MM.1S (cell line): ENCODE measurements around the gene PRRC1.

Experiments used
- DNase-seq: peaks from one replicate; pipeline ENCODE4 v3.0.0-alpha.2; 2015
- H2AFZ ChIP-seq: fragments of 300-600 bp; sonication (generic); 2 replicates; pipeline ENCODE4 v1.6.0; 2016; ENCODE audit warnings: antibody characterized with exemption, low read length
- H3F3A ChIP-seq: fragments of 300-600 bp; sonication (generic); 2 replicates; pipeline ENCODE4 v1.6.1; 2016; ENCODE audit warnings: mild to moderate bottlenecking, antibody characterized with exemption, low read length, moderate library complexity, mixed read lengths; ENCODE audit not compliant: insufficient read depth
- H3K27ac ChIP-seq: fragments of 300-600 bp; sonication (generic); 2 replicates; pipeline ENCODE4 v1.5.1; 2016; ENCODE audit warnings: mild to moderate bottlenecking, low read length
- H3K27me3 ChIP-seq: fragments of 300-600 bp; sonication (generic); replicated peaks from 2 replicates; pipeline ENCODE4 v1.6.0; 2016; ENCODE audit warnings: low read length; ENCODE audit not compliant: insufficient read depth
- H3K36me3 ChIP-seq: fragments of 300-600 bp; sonication (generic); replicated peaks from 2 replicates; pipeline ENCODE4 v1.6.1; 2016; ENCODE audit warnings: mild to moderate bottlenecking, low read length, mixed read lengths; ENCODE audit not compliant: insufficient read depth
- H3K4me1 ChIP-seq: fragments of 300-600 bp; sonication (generic); 2 replicates; pipeline ENCODE4 v1.6.1; 2016; ENCODE audit warnings: low read length, mixed read lengths
- H3K4me2 ChIP-seq: fragments of 300-600 bp; sonication (generic); 2 replicates; pipeline ENCODE4 v1.6.0; 2016; ENCODE audit warnings: low read depth, low read length
- H3K4me3 ChIP-seq: fragments of 300-600 bp; sonication (generic); 2 replicates; pipeline ENCODE4 v1.5.1; 2016; ENCODE audit warnings: low read length, mixed read lengths
- H3K79me2 ChIP-seq: fragments of 300-600 bp; sonication (generic); 2 replicates; pipeline ENCODE4 v1.6.1; 2016; ENCODE audit warnings: mixed run types, low read length, mixed read lengths
- H3K9ac ChIP-seq: fragments of 300-600 bp; sonication (generic); 2 replicates; pipeline ENCODE4 v1.6.1; 2016; ENCODE audit warnings: low read length, mixed read lengths
- H3K9me2 ChIP-seq: fragments of 300-600 bp; sonication (generic); replicated peaks from 2 replicates; pipeline ENCODE4 v1.6.1; 2016; ENCODE audit warnings: mild to moderate bottlenecking, low read length, mixed read lengths; ENCODE audit not compliant: insufficient read depth
- H3K9me3 ChIP-seq: fragments of 300-600 bp; sonication (generic); replicated peaks from 2 replicates; pipeline ENCODE4 v1.6.1; 2016; ENCODE audit warnings: mild to moderate bottlenecking, low read length, mixed read lengths; ENCODE audit not compliant: insufficient read depth
- H4K20me1 ChIP-seq: fragments of 300-600 bp; sonication (generic); 2 replicates; pipeline ENCODE4 v1.6.1; 2016; ENCODE audit warnings: mild to moderate bottlenecking, low read length, moderate library complexity, mixed read lengths; ENCODE audit not compliant: insufficient read depth
- CTCF ChIP-seq: fragments of 300-600 bp; sonication (generic); IDR thresholded peaks from 2 replicates; pipeline ENCODE4 v1.5.1; 2016; ENCODE audit warnings: antibody characterized with exemption, low read length, mixed read lengths
- EZH2 ChIP-seq: fragments of 300-600 bp; sonication (generic); optimal IDR thresholded peaks from 2 replicates; pipeline ENCODE3; 2017; ENCODE audit warnings: low read depth, mild to moderate bottlenecking, antibody characterized with exemption, low read length, mixed read lengths
- EZH2phosphoT487 ChIP-seq: fragments of 300-600 bp; sonication (generic); IDR thresholded peaks from 2 replicates; pipeline ENCODE4 v1.6.1; 2018; ENCODE audit warnings: antibody characterized with exemption, low read length

PRRC1 gene

DNA sequence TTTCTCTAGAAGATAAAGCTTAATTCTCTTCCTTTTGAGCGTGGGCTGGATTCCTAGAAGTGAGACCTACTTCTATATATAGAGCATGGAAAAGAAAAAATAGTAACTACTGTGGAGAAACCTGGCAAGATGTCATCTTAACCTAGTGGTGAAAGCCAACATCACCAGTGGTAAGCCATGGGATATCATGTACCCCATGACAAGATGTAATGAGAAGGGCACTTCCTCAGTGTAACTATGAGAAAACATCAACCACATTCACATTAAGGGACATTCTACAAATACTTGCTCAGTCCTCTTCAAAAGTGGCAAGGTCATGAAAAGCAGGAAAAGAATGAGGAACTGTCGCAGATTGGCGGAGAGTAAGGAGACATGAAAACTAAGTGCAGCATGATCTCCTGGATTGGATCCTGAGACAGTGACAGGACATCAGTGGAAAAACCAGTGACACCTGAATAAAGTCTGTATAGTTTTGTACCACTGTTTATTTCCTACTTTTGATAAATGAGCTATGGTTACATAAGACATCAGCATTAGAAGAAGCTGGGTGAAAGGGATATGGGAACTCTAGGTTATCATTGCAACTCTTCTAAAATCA lies 65.4 kb downstream of the PRRC1 start:
- Histone ChIP-seq H3K4me2 (no peak overlapping the region), H3K4me3 (no peak overlapping the region), H2AFZ (no peak overlapping the region), H4K20me1 (no peaks in the 10 kb centered on the region), H3K9ac (no peak overlapping the region), H3K4me1 (no peaks in the 10 kb centered on the region), H3K27me3 (no peaks in the 10 kb centered on the region), H3K79me2 (no peaks in the 10 kb centered on the region), H3K27ac (no peak overlapping the region), H3K9me3 (no peaks in the 10 kb centered on the region), H3F3A (no peaks in the 10 kb centered on the region), H3K9me2 (no peaks in the 10 kb centered on the region), H3K36me3 (no peaks in the 10 kb centered on the region)
- TF ChIP-seq CTCF = no peak
- TF ChIP-seq EZH2phosphoT487 = no peak
- TF ChIP-seq EZH2 = no peak
- DNase-seq = no peak

DNA sequence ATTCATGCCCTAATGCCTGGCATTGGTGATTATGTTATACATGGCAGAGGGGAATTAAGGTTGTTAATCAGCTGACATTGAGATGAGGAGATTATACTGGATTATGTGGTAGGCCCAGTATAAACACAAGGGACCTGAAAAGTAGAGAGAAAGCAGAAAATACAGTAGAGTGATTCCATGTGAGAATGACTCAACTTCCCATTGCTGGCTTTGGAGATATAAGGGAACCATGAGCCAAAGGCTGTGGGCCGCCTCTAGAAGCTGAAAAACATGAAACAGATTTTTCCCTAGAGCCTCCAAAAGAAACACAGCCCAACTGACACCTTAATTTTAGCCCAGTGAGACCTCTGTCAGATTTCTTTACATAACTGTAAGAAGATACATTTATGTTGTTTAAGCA lies 66.4 kb downstream of the PRRC1 start:
- no peak overlapping the region for H3K27ac ChIP-seq

DNA sequence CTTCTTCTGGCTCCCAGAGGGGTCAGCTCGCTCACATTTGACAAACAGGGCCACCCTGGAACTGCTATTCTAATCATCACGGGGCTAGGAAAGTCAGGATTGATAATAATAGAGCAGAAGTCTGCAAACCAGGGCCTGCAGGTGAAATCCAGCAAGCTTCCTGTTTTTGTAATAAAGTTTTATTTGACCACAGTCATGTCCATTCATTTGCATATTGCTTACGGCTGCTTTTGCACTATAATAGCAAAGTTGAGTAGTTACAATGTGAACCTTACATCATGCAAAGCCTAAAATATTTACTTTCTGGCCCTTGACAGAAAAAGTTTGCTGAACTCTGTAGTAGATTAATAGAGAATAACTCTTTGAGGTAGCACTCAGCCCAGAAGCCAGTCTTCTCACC lies 68.2 kb downstream of the PRRC1 start:
- no peak for DNase-seq
- no peaks in the 10 kb centered on the region for H3K9me2 ChIP-seq
- no peaks in the 10 kb centered on the region for H3K27me3 ChIP-seq
- H3K9me3 ChIP-seq = no peaks in the 10 kb centered on the region
- TF ChIP-seq EZH2phosphoT487 (no peak), EZH2 (no peak)
- H4K20me1 ChIP-seq = no peaks in the 10 kb centered on the region
- H3K4me3 ChIP-seq = no peak overlapping the region
- no peak overlapping the region for H3K9ac ChIP-seq
- H3K79me2 ChIP-seq = no peaks in the 10 kb centered on the region
- no peaks in the 10 kb centered on the region for H3K4me1 ChIP-seq
- no peaks in the 10 kb centered on the region for H3F3A ChIP-seq
- no peak overlapping the region for H3K4me2 ChIP-seq
- H2AFZ ChIP-seq = no peak overlapping the region
- no peaks in the 10 kb centered on the region for H3K36me3 ChIP-seq
- H3K27ac ChIP-seq = no peak overlapping the region

More for the DNA sequence above, 66.4 kb downstream of the PRRC1 start:
- no peak overlapping the region for H3K4me2 ChIP-seq
- no peaks in the 10 kb centered on the region for H4K20me1 ChIP-seq
- H2AFZ ChIP-seq = no peak overlapping the region
- no peaks in the 10 kb centered on the region for H3K79me2 ChIP-seq
- H3K4me3 ChIP-seq = no peak overlapping the region
- H3K27me3 ChIP-seq = no peaks in the 10 kb centered on the region
- TF ChIP-seq CTCF = no peak
- no peak for TF ChIP-seq EZH2phosphoT487
- TF ChIP-seq EZH2 = no peak
- H3K9me2 ChIP-seq = no peaks in the 10 kb centered on the region
- H3K9ac ChIP-seq = no peak overlapping the region
- H3F3A ChIP-seq = no peaks in the 10 kb centered on the region
- H3K36me3 ChIP-seq = no peaks in the 10 kb centered on the region
- DNase-seq = no peak
- H3K9me3 ChIP-seq = no peaks in the 10 kb centered on the region
- no peaks in the 10 kb centered on the region for H3K4me1 ChIP-seq

GRCh38 chr5:127586066-127586770 lies 68.8 kb downstream of the PRRC1 start:
- no peak for TF ChIP-seq CTCF
- TF ChIP-seq EZH2 = no peak
- Histone ChIP-seq H3K4me1 (no peaks in the 10 kb centered on the region), H2AFZ (no peak overlapping the region), H3K36me3 (no peaks in the 10 kb centered on the region), H3K9me3 (no peaks in the 10 kb centered on the region), H3K27ac (no peak overlapping the region), H3K27me3 (no peaks in the 10 kb centered on the region), H3K9ac (no peak overlapping the region), H3K9me2 (no peaks in the 10 kb centered on the region), H3K4me2 (no peak overlapping the region), H3F3A (no peaks in the 10 kb centered on the region), H3K4me3 (no peak overlapping the region), H4K20me1 (no peaks in the 10 kb centered on the region), H3K79me2 (no peaks in the 10 kb centered on the region)
- no peak for DNase-seq
